HG03097 (cell line): ENCODE measurements around the gene BEX5.
"Not testable (repeated sequence)": the region's sequence is repeated elsewhere in the genome, so short reads cannot be mapped to it uniquely, and the experiment has no call there.

ENCODE experiments used
- ATAC-seq: cut with Tn5 transposase; IDR thresholded peaks from one replicate; pipeline ENCODE4 v1.9.1; 2021; ENCODE audit not compliant: unreplicated experiment, low FRiP score

Gene BEX5

GRCh38 chrX:102155806-102156179, at the start of gene BEX5:
TSS of gene BEX5 (minus strand) at chrX:102155977. CDS start at chrX:102154265, 1,712 bp downstream.
- ATAC-seq, result peak; percentile 88

- no peak for ATAC-seq
These were observed 30.4 kb upstream of the BEX5 start for GRCh38 chrX:102185967-102186720.

GRCh38 chrX:102154900-102155805, 624 bp downstream of the BEX5 start:
- peak; percentile 31 for ATAC-seq

GRCh38 chrX:102154218-102154860, 1.4 kb downstream of the BEX5 start:
- no peak for ATAC-seq

- not testable (repeated sequence) for ATAC-seq
These were observed 13.5 kb downstream of the BEX5 start, which contains the start of gene TCEAL6 for GRCh38 chrX:102142274-102142673. TSS of gene TCEAL6 (minus strand) at chrX:102142481.

- not testable (repeated sequence) for ATAC-seq
These were observed 14.1 kb downstream of the BEX5 start for GRCh38 chrX:102141631-102142030.

GRCh38 chrX:102140876-102141275, 14.9 kb downstream of the BEX5 start:
- ATAC-seq, result not testable (repeated sequence)

- no peak for ATAC-seq
These were observed 17.7 kb downstream of the BEX5 start for GRCh38 chrX:102138064-102138463.

GRCh38 chrX:102129473-102129872, 26.3 kb downstream of the BEX5 start:
- no peak for ATAC-seq

- no peak for ATAC-seq
These were observed 28.9 kb downstream of the BEX5 start for GRCh38 chrX:102126863-102127262.

- ATAC-seq, result not testable (repeated sequence)
These were observed 29.5 kb downstream of the BEX5 start for GRCh38 chrX:102126080-102126818.

GRCh38 chrX:102125436-102125835, 30.3 kb downstream of the BEX5 start, which contains the start of gene TCEAL2:
TSS of gene TCEAL2 (plus strand) at chrX:102125679. CDS start at chrX:102126831, 1,152 bp downstream.
- ATAC-seq, result not testable (repeated sequence)

- not testable (repeated sequence) for ATAC-seq
These were observed 30.8 kb downstream of the BEX5 start for GRCh38 chrX:102125014-102125413.

GRCh38 chrX:102115748-102116147, 40.0 kb downstream of the BEX5 start:
- no peak for ATAC-seq

GRCh38 chrX:102113367-102113766, 42.4 kb downstream of the BEX5 start:
- ATAC-seq, result no peak
